Stimulated activated naive CD8-positive, alpha-beta T cell treated with anti-CD3 and anti-CD28 coated beads, Interleukin-15, amount 100 ng/mL, for 72 hours (primary cell): ENCODE data around the gene FOXL2NB.

Experiments
- ATAC-seq: fragments of 150-1000 bp; cut with Tn5 transposase; 2 replicates; pipeline ENCODE4 v1.10.0; 2021; ENCODE audit warnings: mild to moderate bottlenecking, moderate library complexity
- DNase-seq, 2 donors: peaks; one replicate each; pipeline ENCODE4 v3.0.0; 2021 to 2022
- H3K27ac Mint-ChIP-seq, 2 donors: one replicate each; pipeline ENCODE4 v1.8.0; 2022; ENCODE audit warnings: mild to moderate bottlenecking in 2 of 2, mixed read lengths in 2 of 2, moderate library complexity in 2 of 2
- H3K27me3 Mint-ChIP-seq: one replicate; pipeline ENCODE4 v1.8.0; 2022; ENCODE audit warnings: mixed read lengths
- H3K4me1 Mint-ChIP-seq: one replicate; pipeline ENCODE4 v1.8.0; 2022; ENCODE audit warnings: mild to moderate bottlenecking, mixed read lengths
- H3K4me3 Mint-ChIP-seq, 2 donors: one replicate each; pipeline ENCODE4 v1.8.0; 2022; ENCODE audit warnings: mild to moderate bottlenecking in 2 of 2, mixed read lengths in 2 of 2, moderate library complexity in 1 of 2
- H3K9me3 Mint-ChIP-seq, 2 donors: one replicate each; pipeline ENCODE4 v1.8.0; 2022; ENCODE audit warnings: mixed read lengths in 2 of 2

FOXL2NB gene

GRCh38 chr3:138938877-138939560 is 8.0 kb upstream of the FOXL2NB start:
- ATAC-seq (no peak), DNase-seq (no peak)
- Mint-ChIP-seq H3K4me1 (peaks cover 57% of the 10 kb centered on the region), H3K27ac (no peak overlapping the region), H3K27me3 (peaks cover 100% of the 10 kb centered on the region), H3K9me3 (no peaks in the 10 kb centered on the region), H3K4me3 (peak overlapping the region; percentile 75 to 84)

GRCh38 chr3:138939561-138940241 is 7.3 kb upstream of the FOXL2NB start:
- ATAC-seq (peak; percentile 15), DNase-seq (peak in 1 of 2 donors; percentile 25)
- no peak overlapping the region for H3K27ac Mint-ChIP-seq
- peaks cover 64% of the 10 kb centered on the region for H3K4me1 Mint-ChIP-seq
- H3K27me3 Mint-ChIP-seq: peaks cover 100% of the 10 kb centered on the region
- peak overlapping the region; percentile 50 to 84 for H3K4me3 Mint-ChIP-seq
- no peaks in the 10 kb centered on the region for H3K9me3 Mint-ChIP-seq

- ATAC-seq (no peak), DNase-seq (no peak)
- no peaks in the 10 kb centered on the region for H3K9me3 Mint-ChIP-seq
- H3K4me1 Mint-ChIP-seq: peaks cover 71% of the 10 kb centered on the region
- peaks cover 100% of the 10 kb centered on the region for H3K27me3 Mint-ChIP-seq
- no peak overlapping the region for H3K4me3 Mint-ChIP-seq
- H3K27ac Mint-ChIP-seq: no peak overlapping the region
These were observed 6.6 kb upstream of the FOXL2NB start for GRCh38 chr3:138940446-138940845.

GRCh38 chr3:138941259-138941885 is 5.6 kb upstream of the FOXL2NB start:
- no peak overlapping the region for H3K4me3 Mint-ChIP-seq
- ATAC-seq (no peak), DNase-seq (peak in 1 of 2 donors; percentile 46)
- H3K27ac Mint-ChIP-seq: no peak overlapping the region
- H3K4me1 Mint-ChIP-seq: peaks cover 62% of the 10 kb centered on the region
- H3K27me3 Mint-ChIP-seq: peaks cover 94% of the 10 kb centered on the region
- no peaks in the 10 kb centered on the region for H3K9me3 Mint-ChIP-seq

GRCh38 chr3:138942271-138942670 is 4.7 kb upstream of the FOXL2NB start:
- DNase-seq: no peak
- H3K27me3 Mint-ChIP-seq: peaks cover 92% of the 10 kb centered on the region
- H3K9me3 Mint-ChIP-seq: no peaks in the 10 kb centered on the region
- no peak overlapping the region for H3K4me3 Mint-ChIP-seq
- no peak for ATAC-seq
- peaks cover 59% of the 10 kb centered on the region for H3K4me1 Mint-ChIP-seq
- H3K27ac Mint-ChIP-seq: no peak overlapping the region

- H3K4me1 Mint-ChIP-seq: peaks cover 55% of the 10 kb centered on the region
- DNase-seq (no peak), ATAC-seq (no peak)
- no peak overlapping the region for H3K4me3 Mint-ChIP-seq
- no peaks in the 10 kb centered on the region for H3K9me3 Mint-ChIP-seq
- H3K27me3 Mint-ChIP-seq: peaks cover 92% of the 10 kb centered on the region
- no peak overlapping the region for H3K27ac Mint-ChIP-seq
These were observed 4.0 kb upstream of the FOXL2NB start for GRCh38 chr3:138942861-138943623.

GRCh38 chr3:138943724-138944653 is 3.0 kb upstream of the FOXL2NB start:
- Mint-ChIP-seq H3K27me3 (peaks cover 92% of the 10 kb centered on the region), H3K27ac (no peak overlapping the region), H3K4me3 (peak overlapping the region; percentile 51 to 86), H3K9me3 (no peaks in the 10 kb centered on the region), H3K4me1 (peaks cover 45% of the 10 kb centered on the region)
- DNase-seq (no peak), ATAC-seq (no peak)

GRCh38 chr3:138944654-138944928 is 2.4 kb upstream of the FOXL2NB start:
- peak overlapping the region; percentile 86 to 87 for H3K4me3 Mint-ChIP-seq
- H3K9me3 Mint-ChIP-seq: no peaks in the 10 kb centered on the region
- H3K4me1 Mint-ChIP-seq: peaks cover 46% of the 10 kb centered on the region
- peaks cover 92% of the 10 kb centered on the region for H3K27me3 Mint-ChIP-seq
- ATAC-seq: no peak
- no peak overlapping the region for H3K27ac Mint-ChIP-seq
- no peak for DNase-seq

GRCh38 chr3:138944929-138945708 is 1.9 kb upstream of the FOXL2NB start:
- H3K4me1 Mint-ChIP-seq: peaks cover 43% of the 10 kb centered on the region
- no peaks in the 10 kb centered on the region for H3K9me3 Mint-ChIP-seq
- peak; percentile 39 for ATAC-seq
- H3K4me3 Mint-ChIP-seq: peak overlapping the region; percentile 86 to 87
- peak; percentile 41 to 44 for DNase-seq
- H3K27me3 Mint-ChIP-seq: peaks cover 92% of the 10 kb centered on the region
- H3K27ac Mint-ChIP-seq: peak overlapping the region in 1 of 2 donors; percentile 69

- Mint-ChIP-seq H3K27me3 (peaks cover 92% of the 10 kb centered on the region), H3K4me3 (peak overlapping the region; percentile 86 to 87), H3K27ac (no peak overlapping the region), H3K4me1 (peaks cover 51% of the 10 kb centered on the region), H3K9me3 (no peaks in the 10 kb centered on the region)
- peak; percentile 36 to 40 for DNase-seq
- ATAC-seq: peak; percentile 24
These were observed 1.0 kb upstream of the FOXL2NB start for GRCh38 chr3:138945709-138946662.

GRCh38 chr3:138947495-138948121 is 591 bp downstream of the FOXL2NB start:
- Mint-ChIP-seq H3K27me3 (peaks cover 89% of the 10 kb centered on the region), H3K4me3 (peak overlapping the region; percentile 80 to 85), H3K4me1 (peaks cover 51% of the 10 kb centered on the region), H3K9me3 (no peaks in the 10 kb centered on the region), H3K27ac (no peak overlapping the region)
- DNase-seq (no peak), ATAC-seq (no peak)

GRCh38 chr3:138948371-138949001 is 1.5 kb downstream of the FOXL2NB start:
- no peaks in the 10 kb centered on the region for H3K9me3 Mint-ChIP-seq
- peaks cover 44% of the 10 kb centered on the region for H3K4me1 Mint-ChIP-seq
- H3K27ac Mint-ChIP-seq: no peak overlapping the region
- DNase-seq (no peak), ATAC-seq (no peak)
- peaks cover 82% of the 10 kb centered on the region for H3K27me3 Mint-ChIP-seq
- no peak overlapping the region for H3K4me3 Mint-ChIP-seq
